ENCODE results near the gene CHMP2A.

- TF ChIP-seq CHD2 (IDR thresholded peaks at IDR 0.05; ENCODE audit: low read length, partially characterized antibody): no peak
- TF ChIP-seq GATA2 (CRISPR knock-in tag; IDR thresholded peaks at IDR 0.05): no peak
- TF ChIP-seq TEAD4 (IDR thresholded peaks at IDR 0.05; ENCODE audit: borderline replicate concordance, insufficient read depth): no peak
- no peak for TF ChIP-seq CTCF (IDR thresholded peaks at IDR 0.05)
- TF ChIP-seq YY1 (IDR thresholded peaks at IDR 0.05; ENCODE audit: low read depth): peak; percentile 54; the same call in 1 of the 2 replicates
- no peak for TF ChIP-seq POLR2AphosphoS5 (IDR thresholded peaks at IDR 0.05; ENCODE audit: low read depth, low read length)
- no peak for TF ChIP-seq EZH2phosphoT487 (IDR thresholded peaks at IDR 0.05; ENCODE audit: borderline replicate concordance, low read depth)
- TF ChIP-seq MAX (IDR thresholded peaks at IDR 0.05; ENCODE audit: low read depth): no peak
- no peak for TF ChIP-seq MXI1 (IDR thresholded peaks at IDR 0.05; ENCODE audit: low read depth, low read length)
Measured at GRCh38 chr19:58544591-58545285, 10.2 kb downstream of the CHMP2A start.

All from SK-N-SH (cell line).